Tibial nerve (tissue), 3 donors: ENCODE results near the gene ZNF891.

Experiments
- CTCF ChIP-seq, 5 experiments: fragments of 200-600 bp in 3 of 5; fragments of 450-650 bp in 2 of 5; sonication (generic) in 3 of 5; IDR thresholded peaks; one replicate each; pipeline ENCODE4 v1.5.1; 2016 to 2019; ENCODE audit warnings: antibody characterized with exemption in 5 of 5, mild to moderate bottlenecking in 3 of 5, moderate library complexity in 2 of 5
- POLR2A ChIP-seq, 2 donors: fragments of 450-650 bp; IDR thresholded peaks; one replicate each; pipeline ENCODE4 v1.6.1; 2017; ENCODE audit warnings: antibody characterized with exemption in 2 of 2, mild to moderate bottlenecking in 2 of 2, moderate library complexity in 2 of 2

- TF ChIP-seq CTCF (IDR thresholded peaks at IDR 0.05), result no peak
- no peak for TF ChIP-seq POLR2A (IDR thresholded peaks at IDR 0.05)
Measured at GRCh38 chr12:133106253-133106652, 23.8 kb downstream of the ZNF891 start.
